ENCODE results near the gene FZD8. TPM values are rescaled to one million over a fixed set of nuclear protein-coding genes. Genes with fewer than 3 reads are reported as not detected.

FZD8 gene
- polyA plus RNA-seq, 1 donor (not counting 4 experiments of a cell fraction or from before 2014, with no cell fraction given), result 1.5 TPM

DNA sequence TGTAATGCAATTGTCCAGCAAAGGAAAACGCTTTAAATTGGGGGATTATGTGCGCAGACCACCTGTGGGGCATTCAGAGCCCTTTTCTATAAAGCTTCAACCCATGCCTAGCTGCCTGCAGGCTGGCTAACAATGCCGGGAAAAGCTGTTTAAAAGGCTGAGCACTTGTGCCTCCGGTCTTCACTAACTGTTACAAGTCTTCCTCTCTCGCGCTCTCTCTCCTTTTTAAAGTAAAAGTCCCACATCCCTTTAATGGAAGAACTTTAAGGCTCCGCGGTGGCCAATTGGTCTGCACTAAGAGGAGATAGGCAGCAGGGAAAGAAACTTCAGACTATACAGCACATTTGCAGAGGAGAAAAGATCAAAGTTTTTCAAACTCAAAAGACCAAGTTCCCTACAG is 4.6 kb downstream of the FZD8 start:
- FAIRE-seq, result no peak
- no peak for DNase-seq (ENCODE audit: low read depth, low spot score)
- Histone ChIP-seq H3K9me1 (ENCODE audit: control insufficient read depth, extremely low read depth, insufficient read depth, low read length) (no peaks in the 10 kb centered on the region), H3K27me3 (ENCODE audit: control insufficient read depth, extremely low read depth, insufficient read depth, low read length) (no peaks in the 10 kb centered on the region), H3K79me2 (ENCODE audit: control insufficient read depth, insufficient read depth, low read length) (peaks cover 3% of the 10 kb centered on the region), H3K4me3 (ENCODE audit: control insufficient read depth in 2 of 3, extremely low read depth in 1 of 3, insufficient read depth in 2 of 3, low read depth in 1 of 3, low read length in 3 of 3) (no peak overlapping the region), H3K4me1 (ENCODE audit: control insufficient read depth, extremely low read depth, insufficient read depth, low read length) (peaks cover 7% of the 10 kb centered on the region), H3K9me3 (ENCODE audit: control insufficient read depth, low read depth, low read length) (no peaks in the 10 kb centered on the region), H3K36me3 (ENCODE audit: control insufficient read depth in 2 of 2, extremely low read depth in 1 of 2, insufficient read depth in 2 of 2, low read length in 2 of 2) (no peaks in the 10 kb centered on the region), H3K4me2 (ENCODE audit: control insufficient read depth, extremely low read depth, insufficient read depth, low read depth, low read length) (no peak overlapping the region), H4K20me1 (ENCODE audit: control insufficient read depth, extremely low read depth, insufficient read depth, low read length) (no peaks in the 10 kb centered on the region), H2AFZ (ENCODE audit: control insufficient read depth, low read length) (no peak overlapping the region), H3K27ac (ENCODE audit: control insufficient read depth, insufficient read depth, low read length) (no peak overlapping the region), H3K9ac (ENCODE audit: control insufficient read depth, extremely low read depth, insufficient read depth, low read length) (no peak overlapping the region)
- TF ChIP-seq, protein P1, sequence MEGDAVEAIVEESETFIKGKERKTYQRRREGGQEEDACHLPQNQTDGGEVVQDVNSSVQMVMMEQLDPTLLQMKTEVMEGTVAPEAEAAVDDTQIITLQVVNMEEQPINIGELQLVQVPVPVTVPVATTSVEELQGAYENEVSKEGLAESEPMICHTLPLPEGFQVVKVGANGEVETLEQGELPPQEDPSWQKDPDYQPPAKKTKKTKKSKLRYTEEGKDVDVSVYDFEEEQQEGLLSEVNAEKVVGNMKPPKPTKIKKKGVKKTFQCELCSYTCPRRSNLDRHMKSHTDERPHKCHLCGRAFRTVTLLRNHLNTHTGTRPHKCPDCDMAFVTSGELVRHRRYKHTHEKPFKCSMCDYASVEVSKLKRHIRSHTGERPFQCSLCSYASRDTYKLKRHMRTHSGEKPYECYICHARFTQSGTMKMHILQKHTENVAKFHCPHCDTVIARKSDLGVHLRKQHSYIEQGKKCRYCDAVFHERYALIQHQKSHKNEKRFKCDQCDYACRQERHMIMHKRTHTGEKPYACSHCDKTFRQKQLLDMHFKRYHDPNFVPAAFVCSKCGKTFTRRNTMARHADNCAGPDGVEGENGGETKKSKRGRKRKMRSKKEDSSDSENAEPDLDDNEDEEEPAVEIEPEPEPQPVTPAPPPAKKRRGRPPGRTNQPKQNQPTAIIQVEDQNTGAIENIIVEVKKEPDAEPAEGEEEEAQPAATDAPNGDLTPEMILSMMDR (optimal IDR thresholded peaks at IDR 0.05 in 1 of 3, IDR thresholded peaks at IDR 0.05 in 1 of 3, conservative IDR thresholded peaks at IDR 0.05 in 1 of 3; ENCODE audit: extremely low read depth in 1 of 3, insufficient read depth in 2 of 3, low read length in 3 of 3), result no peak
- TF ChIP-seq EZH2 (IDR thresholded peaks at IDR 0.05; ENCODE audit: low read length), result no peak
- dilution Hi-C loops (cut with MboI; ENCODE audit: extremely low pct_ligation_motif_present, low sequenced_read_pairs), result loop anchor here (25.0 kb wide), 1 partner anchor 1150 kb away; no protein-coding TSS in a partner anchor

DNA sequence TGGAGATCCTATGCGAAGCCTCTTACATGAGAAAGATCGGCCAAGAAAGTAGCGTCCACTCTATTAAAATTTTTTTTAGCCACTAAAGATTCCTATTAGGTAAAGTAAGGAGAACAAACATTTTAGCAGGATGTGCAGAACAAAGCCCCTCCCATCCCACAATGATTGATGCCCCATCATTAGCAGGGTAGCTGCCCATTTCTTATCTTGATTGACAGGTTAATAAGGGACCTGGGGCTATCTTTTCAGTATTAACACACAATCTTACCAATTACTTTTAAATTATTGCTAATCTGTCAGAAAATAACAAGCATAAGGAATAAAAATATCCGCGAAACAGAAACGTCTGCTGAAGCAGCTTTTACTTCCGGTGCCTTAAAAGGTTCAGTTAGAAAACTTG is 5.1 kb downstream of the FZD8 start:
- no peak for TF ChIP-seq EZH2 (IDR thresholded peaks at IDR 0.05; ENCODE audit: low read length)
- TF ChIP-seq, protein P1 (optimal IDR thresholded peaks at IDR 0.05 in 1 of 3, IDR thresholded peaks at IDR 0.05 in 1 of 3, conservative IDR thresholded peaks at IDR 0.05 in 1 of 3; ENCODE audit: extremely low read depth in 1 of 3, insufficient read depth in 2 of 3, low read length in 3 of 3), result no peak
- no peak for DNase-seq (ENCODE audit: low read depth, low spot score)
- H3K27ac ChIP-seq (ENCODE audit: control insufficient read depth, insufficient read depth, low read length), result no peak overlapping the region
- no peak overlapping the region for H2AFZ ChIP-seq (ENCODE audit: control insufficient read depth, low read length)
- H3K4me2 ChIP-seq (ENCODE audit: control insufficient read depth, extremely low read depth, insufficient read depth, low read depth, low read length), result no peak overlapping the region
- no peak overlapping the region for H3K9ac ChIP-seq (ENCODE audit: control insufficient read depth, extremely low read depth, insufficient read depth, low read length)
- H3K36me3 ChIP-seq (ENCODE audit: control insufficient read depth in 2 of 2, extremely low read depth in 1 of 2, insufficient read depth in 2 of 2, low read length in 2 of 2), result no peaks in the 10 kb centered on the region
- no peaks in the 10 kb centered on the region for H3K27me3 ChIP-seq (ENCODE audit: control insufficient read depth, extremely low read depth, insufficient read depth, low read length)
- H3K9me3 ChIP-seq (ENCODE audit: control insufficient read depth, low read depth, low read length), result no peaks in the 10 kb centered on the region
- H3K79me2 ChIP-seq (ENCODE audit: control insufficient read depth, insufficient read depth, low read length), result peaks cover 3% of the 10 kb centered on the region
- no peak overlapping the region for H3K4me3 ChIP-seq (ENCODE audit: control insufficient read depth in 2 of 3, extremely low read depth in 1 of 3, insufficient read depth in 2 of 3, low read depth in 1 of 3, low read length in 3 of 3)
- H3K4me1 ChIP-seq (ENCODE audit: control insufficient read depth, extremely low read depth, insufficient read depth, low read length), result peaks cover 5% of the 10 kb centered on the region
- H3K9me1 ChIP-seq (ENCODE audit: control insufficient read depth, extremely low read depth, insufficient read depth, low read length), result no peaks in the 10 kb centered on the region
- dilution Hi-C loops (cut with MboI; ENCODE audit: extremely low pct_ligation_motif_present, low sequenced_read_pairs), result loop anchor here (25.0 kb wide), 1 partner anchor 1150 kb away; no protein-coding TSS in a partner anchor
- H4K20me1 ChIP-seq (ENCODE audit: control insufficient read depth, extremely low read depth, insufficient read depth, low read length), result no peaks in the 10 kb centered on the region
- FAIRE-seq, result no peak

Measured in keratinocyte (primary cell).